DND-41 (cell line): ENCODE measurements around the gene ANO8.
A peak's percentile ranks its signal among the peaks of the same experiment; 100 is the strongest.

Experiments used
- ATAC-seq: fragments of 200-7000 bp; cut with Tn5 transposase; 3 replicates; pipeline ENCODE4 v1.9.1; 2021; ENCODE audit warnings: low read depth; ENCODE audit not compliant: insufficient read depth
- DNase-seq: peaks from one replicate; pipeline ENCODE4 v3.0.0-alpha.2; 2020
- H2AFZ ChIP-seq: 2 replicates; pipeline ENCODE4 v1.6.0; 2012; ENCODE audit warnings: low read depth, low read length
- H3K27ac ChIP-seq: 2 replicates; pipeline ENCODE4 v1.5.1; 2012; ENCODE audit warnings: low read length, inconsistent platforms
- H3K27me3 ChIP-seq: fragments of 200-600 bp; sonication (generic); 2 replicates; pipeline ENCODE4 v1.6.0; 2012; ENCODE audit warnings: low read length, mild to moderate bottlenecking, inconsistent platforms; ENCODE audit not compliant: insufficient read depth, poor library complexity
- H3K36me3 ChIP-seq: 2 replicates; pipeline ENCODE4 v1.5.1; 2012; ENCODE audit warnings: low read length, inconsistent platforms; ENCODE audit not compliant: insufficient read depth
- H3K4me1 ChIP-seq: 2 replicates; pipeline ENCODE4 v1.5.1; 2012; ENCODE audit warnings: mild to moderate bottlenecking, low read length; ENCODE audit not compliant: insufficient read depth
- H3K4me2 ChIP-seq: 2 replicates; pipeline ENCODE4 v1.6.0; 2012; ENCODE audit warnings: mild to moderate bottlenecking, moderate library complexity, low read length, inconsistent platforms; ENCODE audit not compliant: insufficient read depth
- H3K4me3 ChIP-seq, 2 experiments: fragments of 200-600 bp in 1 of 2; shearing (Covaris generic) in 1 of 2; 2 replicates each; pipeline ENCODE4 v1.5.1; 2012 to 2016; ENCODE audit warnings: inconsistent platforms in 2 of 2, low read length in 2 of 2, mild to moderate bottlenecking in 2 of 2, low read depth in 1 of 2, moderate library complexity in 1 of 2
- H3K79me2 ChIP-seq: 2 replicates; pipeline ENCODE4 v1.6.0; 2012; ENCODE audit warnings: low read length, inconsistent platforms; ENCODE audit not compliant: insufficient read depth
- H3K9ac ChIP-seq: 2 replicates; pipeline ENCODE4 v1.6.0; 2012; ENCODE audit warnings: low read depth, mild to moderate bottlenecking, inconsistent platforms, low read length, moderate library complexity
- H3K9me3 ChIP-seq: 2 replicates; pipeline ENCODE4 v1.5.1; 2012; ENCODE audit warnings: low read length, moderate library complexity, mild to moderate bottlenecking, inconsistent platforms; ENCODE audit not compliant: insufficient read depth, severe bottlenecking
- H4K20me1 ChIP-seq: 2 replicates; pipeline ENCODE4 v1.6.0; 2012; ENCODE audit warnings: low read length; ENCODE audit not compliant: insufficient read depth
- EZH2 ChIP-seq: IDR thresholded peaks from 3 replicates; pipeline ENCODE4 v1.6.1; 2012; ENCODE audit warnings: borderline replicate concordance, low read depth, mild to moderate bottlenecking, moderate library complexity, low read length, inconsistent platforms; ENCODE audit not compliant: severe bottlenecking
- TF ChIP-seq, protein P1 (sequence below): IDR thresholded peaks from 2 replicates; pipeline ENCODE4 v1.5.1; 2012; ENCODE audit warnings: borderline replicate concordance, low read length, moderate library complexity, mild to moderate bottlenecking; ENCODE audit not compliant: poor library complexity, severe bottlenecking; ENCODE audit errors: extremely low read depth

Gene ANO8

DNA sequence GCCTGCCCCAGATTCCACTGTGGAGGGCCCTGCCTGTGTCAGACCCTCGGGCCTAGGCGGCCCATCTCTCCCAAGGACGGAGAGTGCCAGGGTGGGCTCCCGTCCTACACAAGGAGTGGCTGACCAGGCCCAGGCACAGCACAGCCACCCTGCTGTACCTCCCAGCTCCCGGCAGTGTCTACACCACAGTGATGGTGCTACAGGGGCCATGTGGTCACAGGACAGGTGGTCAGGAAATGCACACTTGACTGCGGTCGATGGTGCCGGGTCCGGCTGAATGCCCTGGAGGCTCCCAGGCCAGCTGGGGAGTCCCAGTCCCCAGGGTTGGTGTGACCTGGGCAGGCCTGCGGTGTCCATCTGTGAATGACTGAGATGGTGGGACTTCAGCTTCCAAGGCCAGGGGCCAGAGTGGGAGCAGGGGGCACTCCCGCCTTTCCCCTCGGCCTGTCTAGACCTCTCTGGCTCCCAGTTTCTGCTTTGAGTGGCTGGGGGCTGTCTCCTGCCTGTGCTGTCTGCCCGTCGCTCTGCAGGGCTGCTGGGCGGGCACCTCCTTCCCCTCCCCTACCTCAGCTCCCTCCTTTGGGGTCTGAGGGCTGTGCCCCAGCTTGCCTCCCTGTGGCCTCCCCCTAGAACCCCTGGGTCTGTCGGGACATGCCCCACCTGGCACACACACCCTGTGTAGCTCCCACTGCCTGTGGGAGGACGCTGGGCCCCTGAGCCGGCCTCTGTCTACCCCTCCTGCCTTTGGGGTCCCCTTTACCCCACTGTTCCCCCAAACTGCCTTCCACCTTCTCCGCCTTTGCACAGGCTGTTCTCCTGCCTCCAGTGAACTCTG is 12.8 kb downstream of the ANO8 start:
- no peak overlapping the region for H2AFZ ChIP-seq
- no peak overlapping the region for H3K9ac ChIP-seq
- H4K20me1 ChIP-seq = peaks cover 4% of the 10 kb centered on the region
- no peaks in the 10 kb centered on the region for H3K9me3 ChIP-seq
- H3K4me3 ChIP-seq = no peak overlapping the region
- DNase-seq (no peak), ATAC-seq (0 out of 3 replicates have a peak, but pooled peaks have one; percentile 16)
- H3K27ac ChIP-seq = no peak overlapping the region
- no peak for TF ChIP-seq EZH2
- TF ChIP-seq, protein P1, sequence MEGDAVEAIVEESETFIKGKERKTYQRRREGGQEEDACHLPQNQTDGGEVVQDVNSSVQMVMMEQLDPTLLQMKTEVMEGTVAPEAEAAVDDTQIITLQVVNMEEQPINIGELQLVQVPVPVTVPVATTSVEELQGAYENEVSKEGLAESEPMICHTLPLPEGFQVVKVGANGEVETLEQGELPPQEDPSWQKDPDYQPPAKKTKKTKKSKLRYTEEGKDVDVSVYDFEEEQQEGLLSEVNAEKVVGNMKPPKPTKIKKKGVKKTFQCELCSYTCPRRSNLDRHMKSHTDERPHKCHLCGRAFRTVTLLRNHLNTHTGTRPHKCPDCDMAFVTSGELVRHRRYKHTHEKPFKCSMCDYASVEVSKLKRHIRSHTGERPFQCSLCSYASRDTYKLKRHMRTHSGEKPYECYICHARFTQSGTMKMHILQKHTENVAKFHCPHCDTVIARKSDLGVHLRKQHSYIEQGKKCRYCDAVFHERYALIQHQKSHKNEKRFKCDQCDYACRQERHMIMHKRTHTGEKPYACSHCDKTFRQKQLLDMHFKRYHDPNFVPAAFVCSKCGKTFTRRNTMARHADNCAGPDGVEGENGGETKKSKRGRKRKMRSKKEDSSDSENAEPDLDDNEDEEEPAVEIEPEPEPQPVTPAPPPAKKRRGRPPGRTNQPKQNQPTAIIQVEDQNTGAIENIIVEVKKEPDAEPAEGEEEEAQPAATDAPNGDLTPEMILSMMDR = no peak
- no peaks in the 10 kb centered on the region for H3K4me1 ChIP-seq
- H3K4me2 ChIP-seq = no peak overlapping the region
- no peaks in the 10 kb centered on the region for H3K79me2 ChIP-seq
- peaks cover 41% of the 10 kb centered on the region for H3K36me3 ChIP-seq
- no peaks in the 10 kb centered on the region for H3K27me3 ChIP-seq

DNA sequence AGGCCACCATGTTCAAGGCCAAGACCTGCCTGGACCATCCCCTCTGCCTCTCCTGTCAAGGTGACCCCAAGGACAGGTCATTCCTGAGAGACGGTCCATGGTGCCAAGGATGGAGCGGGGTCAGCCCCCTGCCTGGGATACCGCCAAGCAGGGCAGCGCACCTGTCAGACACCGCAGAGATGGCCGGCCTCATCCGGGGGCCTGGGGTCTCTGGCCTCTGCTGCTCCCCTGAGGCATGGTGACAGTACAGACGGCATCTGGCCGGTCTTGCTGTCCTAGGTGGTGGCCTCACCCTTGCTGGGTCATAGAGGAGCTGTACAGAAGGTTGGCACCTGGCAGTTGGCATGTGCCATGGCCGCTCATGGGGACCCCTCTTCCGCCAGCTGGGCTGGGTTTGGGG is 14.2 kb downstream of the ANO8 start:
- H3K79me2 ChIP-seq = no peaks in the 10 kb centered on the region
- no peak for TF ChIP-seq EZH2
- TF ChIP-seq, protein P1 = no peak
- ATAC-seq = no peak

DNA sequence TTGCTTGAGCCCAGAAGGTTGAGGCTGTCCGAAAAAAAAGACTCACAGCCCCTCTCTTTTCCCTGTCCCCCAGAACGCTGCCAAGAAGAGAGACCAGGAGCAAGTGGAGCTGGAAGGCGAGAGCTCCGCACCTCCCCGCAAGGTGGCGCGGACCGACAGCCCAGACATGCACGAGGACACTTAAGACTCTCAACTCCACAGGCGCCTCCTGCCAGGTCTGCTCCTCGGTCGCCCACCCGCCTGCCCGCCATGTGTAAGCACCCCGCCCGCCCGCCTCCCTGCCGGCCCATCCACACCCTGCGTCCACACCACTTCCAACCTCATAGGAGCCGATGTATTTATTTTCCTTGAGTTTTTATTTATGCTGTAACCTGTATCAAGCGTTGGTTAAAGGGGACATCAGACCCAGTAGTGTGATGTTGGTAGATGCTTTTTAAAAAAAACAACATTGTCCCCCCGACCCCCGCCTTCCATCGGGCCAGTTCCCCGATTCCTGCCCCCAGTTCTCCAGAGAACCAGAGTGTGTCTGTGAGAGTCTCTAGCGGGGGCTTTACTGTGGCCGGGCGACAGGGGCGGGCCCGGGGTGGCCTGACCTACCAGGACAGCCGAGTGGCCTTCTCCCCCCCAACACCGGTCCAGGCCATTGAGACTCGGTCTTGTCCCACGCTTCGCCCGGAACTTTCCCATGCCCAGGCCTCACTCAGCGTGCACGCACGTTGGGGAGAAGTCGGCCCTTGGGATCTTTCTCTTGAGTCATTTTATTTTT is 15.0 kb downstream of the ANO8 start:
- no peak overlapping the region for H3K4me3 ChIP-seq
- no peak overlapping the region for H3K4me2 ChIP-seq
- H3K9me3 ChIP-seq = no peaks in the 10 kb centered on the region
- DNase-seq = no peak
- no peak overlapping the region for H3K9ac ChIP-seq
- no peaks in the 10 kb centered on the region for H3K27me3 ChIP-seq
- no peaks in the 10 kb centered on the region for H3K79me2 ChIP-seq
- no peak overlapping the region for H2AFZ ChIP-seq
- no peaks in the 10 kb centered on the region for H3K4me1 ChIP-seq
- H3K27ac ChIP-seq = no peak overlapping the region
- peaks cover 52% of the 10 kb centered on the region for H3K36me3 ChIP-seq
- TF ChIP-seq, protein P1 = no peak
- H4K20me1 ChIP-seq = peaks cover 11% of the 10 kb centered on the region
- ATAC-seq = no peak

More for the DNA sequence above, 14.2 kb downstream of the ANO8 start:
- peaks cover 7% of the 10 kb centered on the region for H4K20me1 ChIP-seq
- no peak for DNase-seq
- H3K4me1 ChIP-seq = no peaks in the 10 kb centered on the region
- H3K9ac ChIP-seq = no peak overlapping the region
- H3K27me3 ChIP-seq = no peaks in the 10 kb centered on the region
- no peak overlapping the region for H3K4me3 ChIP-seq
- no peak overlapping the region for H2AFZ ChIP-seq
- no peak overlapping the region for H3K4me2 ChIP-seq
- H3K36me3 ChIP-seq = peaks cover 48% of the 10 kb centered on the region
- no peak overlapping the region for H3K27ac ChIP-seq
- no peaks in the 10 kb centered on the region for H3K9me3 ChIP-seq
